22Rv1 (cell line): ENCODE measurements around the gene OR10H4.
"Not testable (repeated sequence)": the region's sequence is repeated elsewhere in the genome, so short reads cannot be mapped to it uniquely, and the experiment has no call there.

Source experiments
- H3K27ac ChIP-seq: fragments of 450-650 bp; 2 replicates; pipeline ENCODE4 v1.5.1; 2017
- ZFX ChIP-seq: fragments of 450-650 bp; IDR thresholded peaks from 2 replicates; pipeline ENCODE4 v1.6.1; 2017; ENCODE audit warnings: antibody characterized with exemption, borderline replicate concordance
- TF ChIP-seq, protein P1 (sequence below): fragments of 450-650 bp; IDR thresholded peaks from 2 replicates; pipeline ENCODE4 v1.5.1; 2017; ENCODE audit warnings: mild to moderate bottlenecking

Gene OR10H4

DNA sequence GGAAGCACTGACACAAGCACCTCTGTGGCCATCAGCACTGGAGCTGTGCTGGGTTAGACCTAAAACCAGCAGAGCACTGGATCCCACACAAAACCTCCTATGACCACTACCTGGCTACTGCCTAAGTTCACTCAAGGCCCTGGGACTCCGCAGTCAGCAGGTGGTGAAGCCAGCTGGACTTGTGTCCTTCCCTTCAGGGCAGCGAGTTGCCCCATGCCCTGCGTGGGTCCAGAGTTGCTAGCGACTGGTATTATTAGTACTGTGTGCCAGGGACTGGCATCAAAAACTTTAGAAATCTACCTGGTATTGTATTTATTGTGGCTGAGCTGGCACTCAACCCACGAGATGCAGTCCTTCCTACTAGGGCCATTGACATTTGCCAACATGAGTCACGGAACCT, 6.0 kb downstream of the OR10H4 start:
- TF ChIP-seq, protein P1, sequence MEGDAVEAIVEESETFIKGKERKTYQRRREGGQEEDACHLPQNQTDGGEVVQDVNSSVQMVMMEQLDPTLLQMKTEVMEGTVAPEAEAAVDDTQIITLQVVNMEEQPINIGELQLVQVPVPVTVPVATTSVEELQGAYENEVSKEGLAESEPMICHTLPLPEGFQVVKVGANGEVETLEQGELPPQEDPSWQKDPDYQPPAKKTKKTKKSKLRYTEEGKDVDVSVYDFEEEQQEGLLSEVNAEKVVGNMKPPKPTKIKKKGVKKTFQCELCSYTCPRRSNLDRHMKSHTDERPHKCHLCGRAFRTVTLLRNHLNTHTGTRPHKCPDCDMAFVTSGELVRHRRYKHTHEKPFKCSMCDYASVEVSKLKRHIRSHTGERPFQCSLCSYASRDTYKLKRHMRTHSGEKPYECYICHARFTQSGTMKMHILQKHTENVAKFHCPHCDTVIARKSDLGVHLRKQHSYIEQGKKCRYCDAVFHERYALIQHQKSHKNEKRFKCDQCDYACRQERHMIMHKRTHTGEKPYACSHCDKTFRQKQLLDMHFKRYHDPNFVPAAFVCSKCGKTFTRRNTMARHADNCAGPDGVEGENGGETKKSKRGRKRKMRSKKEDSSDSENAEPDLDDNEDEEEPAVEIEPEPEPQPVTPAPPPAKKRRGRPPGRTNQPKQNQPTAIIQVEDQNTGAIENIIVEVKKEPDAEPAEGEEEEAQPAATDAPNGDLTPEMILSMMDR: no peak
- H3K27ac ChIP-seq: no peak overlapping the region

DNA sequence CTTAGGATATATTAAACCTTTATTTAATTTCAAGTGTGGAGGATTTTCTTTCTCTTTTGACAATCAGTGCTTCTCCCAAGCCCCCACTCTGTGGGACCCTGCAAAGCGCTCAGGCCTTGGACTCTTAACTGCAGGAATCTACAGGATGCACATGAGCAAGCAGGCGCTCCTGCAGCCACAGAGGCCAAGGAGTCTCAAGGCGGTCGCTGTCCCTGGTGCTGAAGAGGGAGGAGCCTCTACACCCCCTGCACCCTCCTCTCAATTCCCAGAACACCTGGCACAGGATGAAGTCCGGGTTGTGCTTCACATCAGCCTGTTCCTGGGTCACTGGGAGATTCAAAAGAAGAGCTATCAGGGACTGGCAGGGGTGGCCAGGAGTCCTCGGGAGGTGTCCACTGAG, 13.5 kb downstream of the OR10H4 start:
- no peak overlapping the region for H3K27ac ChIP-seq
- TF ChIP-seq, protein P1: no peak
- TF ChIP-seq ZFX: no peak

DNA sequence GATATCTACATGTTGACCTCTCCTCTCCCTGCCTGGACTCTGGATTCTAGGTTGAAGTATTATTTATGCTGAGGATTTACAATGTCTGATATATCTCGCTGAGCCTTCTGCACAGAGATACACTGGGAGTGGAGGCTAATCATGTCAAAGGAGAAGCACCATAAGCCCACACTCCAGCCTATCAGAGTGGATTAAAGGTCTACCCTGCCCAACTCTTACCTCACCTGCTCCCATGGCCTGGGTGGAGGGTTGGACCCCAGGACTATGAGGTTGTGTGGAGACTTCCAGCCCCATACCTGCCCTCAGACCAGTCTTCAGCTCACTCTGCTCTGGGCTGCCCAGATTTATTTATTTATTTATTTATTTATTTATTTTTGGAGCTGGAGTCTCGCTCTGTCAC, 15.4 kb downstream of the OR10H4 start:
- TF ChIP-seq, protein P1: no peak
- no peak for TF ChIP-seq ZFX
- no peak overlapping the region for H3K27ac ChIP-seq

DNA sequence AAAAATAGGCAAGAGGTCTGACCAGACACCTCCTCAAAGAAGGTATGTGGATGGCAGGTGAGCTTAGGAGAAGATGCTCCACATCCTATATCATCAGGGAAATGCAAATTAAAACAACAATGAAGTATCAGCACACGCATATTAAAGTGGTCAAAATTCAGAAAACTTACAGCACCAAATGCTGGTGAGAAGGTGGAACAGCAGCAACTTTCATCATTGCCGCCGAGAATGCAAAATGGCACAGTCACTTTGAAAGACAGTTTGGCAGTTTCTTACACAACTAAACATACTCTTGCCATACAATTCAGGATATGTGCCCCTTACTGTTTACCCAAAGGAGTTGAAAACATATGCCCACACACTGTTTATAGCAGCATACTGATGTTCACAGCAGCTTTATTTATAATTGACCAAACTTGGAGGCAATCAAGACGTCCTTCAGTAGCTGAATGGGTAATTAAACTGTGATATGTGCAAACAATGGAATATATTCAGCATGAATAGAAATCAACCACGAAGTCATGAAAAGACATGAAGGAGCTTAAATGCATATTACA, 22.5 kb downstream of the OR10H4 start:
- TF ChIP-seq ZFX: no peak
- TF ChIP-seq, protein P1: 0 out of 2 replicates have a peak, but pooled peaks have one; percentile 10
- H3K27ac ChIP-seq: no peak overlapping the region

DNA sequence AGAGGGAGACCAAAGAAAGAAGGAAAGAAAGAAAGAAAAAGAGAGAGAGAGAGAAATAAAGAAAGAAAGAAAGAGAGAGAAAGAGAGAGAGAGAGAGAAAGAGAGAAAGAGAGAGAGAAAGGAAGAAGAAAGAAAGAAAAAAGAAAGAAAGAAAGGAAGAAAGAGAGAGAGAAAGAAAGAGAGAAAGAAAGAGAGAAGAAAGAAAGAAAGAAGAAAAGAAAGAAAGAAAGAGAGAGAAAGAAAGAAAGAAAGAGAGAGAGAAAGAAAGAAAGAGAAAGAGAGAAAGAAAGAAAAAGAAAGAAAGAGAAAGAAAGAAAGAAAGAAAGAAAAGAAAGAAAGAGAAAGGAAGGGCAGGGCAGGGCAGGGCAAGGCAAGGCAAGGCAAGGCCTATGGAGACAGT, 23.2 kb downstream of the OR10H4 start:
- not testable (repeated sequence) for H3K27ac ChIP-seq

DNA sequence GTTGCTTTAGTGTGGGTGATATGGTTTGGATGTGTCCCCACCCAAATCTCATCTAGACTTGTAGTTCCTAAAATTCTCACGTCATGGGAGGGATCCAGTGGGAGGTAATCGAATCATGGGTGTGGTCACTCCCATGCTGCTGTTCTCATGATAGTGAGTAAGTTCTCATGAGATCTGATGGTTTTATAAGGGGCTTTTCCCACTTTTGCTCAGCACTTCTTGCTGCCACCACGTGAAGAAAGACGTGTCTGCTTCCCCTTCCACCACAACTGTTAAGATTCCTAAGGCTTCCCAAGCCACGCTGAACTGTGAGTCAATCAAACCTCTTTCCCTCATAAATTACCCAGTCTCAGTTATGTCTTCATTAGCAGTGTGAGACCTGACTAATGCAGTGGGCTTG, 26.0 kb downstream of the OR10H4 start:
- TF ChIP-seq, protein P1: no peak
- TF ChIP-seq ZFX: no peak
- no peak overlapping the region for H3K27ac ChIP-seq

DNA sequence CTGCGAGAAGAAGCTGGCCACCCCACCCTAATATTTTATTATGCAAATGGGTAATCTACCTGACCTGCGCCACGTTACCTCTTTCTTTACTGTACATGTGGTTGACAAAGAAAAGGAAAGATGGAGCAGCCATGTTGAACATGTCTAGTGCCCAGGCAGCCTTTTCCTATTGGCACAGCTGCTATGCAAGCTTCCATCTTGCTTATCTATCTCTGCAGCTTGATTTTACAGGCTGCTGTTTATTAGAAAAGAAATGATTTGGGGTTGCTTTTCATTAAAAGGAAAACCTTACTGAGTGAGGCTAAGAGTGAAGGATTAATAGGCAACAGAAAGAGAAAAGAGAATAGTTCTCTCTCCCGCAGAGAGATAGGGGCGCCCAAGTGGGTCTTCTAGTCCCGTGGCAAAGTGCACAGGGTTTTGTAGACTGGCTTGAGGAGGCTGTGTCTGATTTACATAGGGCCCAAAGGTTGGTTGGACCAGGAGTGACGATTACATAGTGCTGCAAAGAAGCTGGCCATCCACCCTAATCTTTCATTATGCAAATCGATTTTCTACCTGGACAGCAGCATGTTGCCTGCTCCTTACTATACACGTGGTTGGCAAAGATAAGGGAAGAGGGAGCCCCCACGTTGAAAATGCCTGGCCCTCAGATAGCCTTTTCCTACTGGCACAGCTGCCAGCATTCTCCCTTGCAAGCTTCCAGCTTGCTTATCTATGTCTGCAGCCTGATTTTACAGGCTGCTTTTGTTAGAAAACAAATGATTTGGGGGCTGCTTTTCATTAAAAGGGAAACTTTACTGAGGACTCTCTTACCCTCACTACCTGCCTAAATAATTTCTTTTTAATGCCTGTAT, 28.3 kb downstream of the OR10H4 start:
- no peak for TF ChIP-seq ZFX
- TF ChIP-seq, protein P1: no peak
- H3K27ac ChIP-seq: no peak overlapping the region

DNA sequence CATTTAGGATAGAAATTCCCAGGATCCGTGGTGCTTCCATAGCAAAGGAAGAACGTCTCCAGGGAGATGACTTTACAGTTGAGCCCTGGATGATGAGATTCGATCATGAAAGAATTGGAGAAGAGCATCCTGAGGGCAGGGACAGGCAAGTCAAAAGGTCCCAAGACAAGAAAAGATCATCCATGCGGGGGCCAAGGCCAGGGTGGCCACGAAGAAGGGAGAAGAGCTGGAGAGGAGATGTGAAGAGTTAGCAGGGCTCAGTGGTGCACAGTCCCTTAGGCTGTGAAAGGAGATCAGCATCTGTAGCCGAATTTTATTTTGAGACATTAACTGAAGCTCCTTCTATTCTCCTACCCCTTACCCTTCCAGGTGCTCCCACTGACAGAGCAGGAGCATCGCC, 28.9 kb downstream of the OR10H4 start:
- H3K27ac ChIP-seq: no peak overlapping the region
- TF ChIP-seq, protein P1: no peak
- no peak for TF ChIP-seq ZFX
